SJCRH30 (cell line): Measurements from ENCODE around the gene IQSEC1. TPM values are rescaled to one million over a fixed set of nuclear protein-coding genes. Genes with fewer than 3 reads are reported as not detected.

Source experiments
- DNase-seq, 2 experiments: peaks; one replicate each; pipeline ENCODE4 v3.0.0-alpha.2; 2015 to 2020
- H3K27ac ChIP-seq: fragments of 250-450 bp; sonication (Bioruptor Pico); 2 replicates; pipeline ENCODE4 v1.5.1; 2020; ENCODE audit warnings: mild to moderate bottlenecking, moderate library complexity
- H3K27me3 ChIP-seq: fragments of 250-450 bp; sonication (Bioruptor Pico); 2 replicates; pipeline ENCODE4 v1.5.1; 2020; ENCODE audit warnings: mild to moderate bottlenecking, moderate library complexity
- H3K36me3 ChIP-seq: fragments of 250-450 bp; sonication (Bioruptor Pico); 2 replicates; pipeline ENCODE4 v1.5.1; 2020; ENCODE audit warnings: mild to moderate bottlenecking, moderate library complexity
- H3K4me1 ChIP-seq: fragments of 250-450 bp; sonication (Bioruptor Pico); 2 replicates; pipeline ENCODE4 v1.5.1; 2020; ENCODE audit warnings: mild to moderate bottlenecking, moderate library complexity
- H3K4me3 ChIP-seq: fragments of 250-450 bp; sonication (Bioruptor Pico); 2 replicates; pipeline ENCODE4 v1.5.1; 2020; ENCODE audit warnings: mild to moderate bottlenecking, moderate library complexity
- H3K9me3 ChIP-seq: fragments of 250-450 bp; sonication (Bioruptor Pico); replicated peaks from 2 replicates; pipeline ENCODE4 v1.5.1; 2020; ENCODE audit warnings: mild to moderate bottlenecking, moderate library complexity
- total RNA-seq: library from RNA; depleted of rRNA; stranded (reverse); fragments of >200 nt; shearing (Covaris generic); gene quantifications from 2 replicates; pipeline ENCODE4 v1.2.3, GENCODE V29; 2014

IQSEC1 gene
- total RNA-seq, 1 experiment from 2014 or later: 5.7 TPM

- peaks cover 46% of the 10 kb centered on the region for H3K27me3 ChIP-seq
- H3K4me1 ChIP-seq: peaks cover 11% of the 10 kb centered on the region
- no peaks in the 10 kb centered on the region for H3K9me3 ChIP-seq
- H3K36me3 ChIP-seq: no peaks in the 10 kb centered on the region
- H3K27ac ChIP-seq: no peak overlapping the region
- peak; percentile 77 to 88 for DNase-seq
- no peak overlapping the region for H3K4me3 ChIP-seq
Observed at GRCh38 chr3:13057282-13058040, 15.8 kb downstream of the IQSEC1 start.

- no peak for DNase-seq
- H3K4me1 ChIP-seq: peaks cover 11% of the 10 kb centered on the region
- H3K27me3 ChIP-seq: peaks cover 36% of the 10 kb centered on the region
- no peaks in the 10 kb centered on the region for H3K36me3 ChIP-seq
- no peaks in the 10 kb centered on the region for H3K9me3 ChIP-seq
- H3K4me3 ChIP-seq: no peak overlapping the region
- no peak overlapping the region for H3K27ac ChIP-seq
Observed at GRCh38 chr3:13055634-13056033, 17.6 kb downstream of the IQSEC1 start.

GRCh38 chr3:13054341-13055285, 18.6 kb downstream of the IQSEC1 start:
- peak in 1 of 2 experiments; percentile 19 for DNase-seq
- Histone ChIP-seq H3K4me1 (peaks cover 11% of the 10 kb centered on the region), H3K27me3 (peaks cover 28% of the 10 kb centered on the region), H3K4me3 (no peak overlapping the region), H3K9me3 (no peaks in the 10 kb centered on the region), H3K27ac (no peak overlapping the region), H3K36me3 (no peaks in the 10 kb centered on the region)

GRCh38 chr3:13053893-13054292, 19.3 kb downstream of the IQSEC1 start:
- Histone ChIP-seq H3K27ac (no peak overlapping the region), H3K36me3 (no peaks in the 10 kb centered on the region)
- DNase-seq: no peak

GRCh38 chr3:13053420-13053819, 19.8 kb downstream of the IQSEC1 start:
- peak; percentile 43 to 50 for DNase-seq
- Histone ChIP-seq H3K4me3 (no peak overlapping the region), H3K27ac (no peak overlapping the region), H3K27me3 (peaks cover 31% of the 10 kb centered on the region), H3K36me3 (no peaks in the 10 kb centered on the region), H3K9me3 (no peaks in the 10 kb centered on the region), H3K4me1 (peaks cover 11% of the 10 kb centered on the region)

More at GRCh38 chr3:13053893-13054292, 19.3 kb downstream of the IQSEC1 start:
- H3K4me1 ChIP-seq: peaks cover 11% of the 10 kb centered on the region
- H3K4me3 ChIP-seq: no peak overlapping the region
- H3K27me3 ChIP-seq: peaks cover 28% of the 10 kb centered on the region
- H3K9me3 ChIP-seq: no peaks in the 10 kb centered on the region

- H3K9me3 ChIP-seq: no peaks in the 10 kb centered on the region
- H3K27me3 ChIP-seq: peaks cover 41% of the 10 kb centered on the region
- H3K4me1 ChIP-seq: peaks cover 7% of the 10 kb centered on the region
- H3K4me3 ChIP-seq: no peak overlapping the region
- no peak overlapping the region for H3K27ac ChIP-seq
- DNase-seq: no peak
- no peaks in the 10 kb centered on the region for H3K36me3 ChIP-seq
Observed at GRCh38 chr3:13052191-13052820, 20.9 kb downstream of the IQSEC1 start.

- peaks cover 7% of the 10 kb centered on the region for H3K4me1 ChIP-seq
- DNase-seq: no peak
- no peaks in the 10 kb centered on the region for H3K36me3 ChIP-seq
- H3K27ac ChIP-seq: no peak overlapping the region
- no peaks in the 10 kb centered on the region for H3K9me3 ChIP-seq
- H3K4me3 ChIP-seq: no peak overlapping the region
- peaks cover 47% of the 10 kb centered on the region for H3K27me3 ChIP-seq
Observed at GRCh38 chr3:13051581-13051980, 21.6 kb downstream of the IQSEC1 start.

GRCh38 chr3:13051066-13051465, 22.2 kb downstream of the IQSEC1 start:
- Histone ChIP-seq H3K4me3 (no peak overlapping the region), H3K9me3 (no peaks in the 10 kb centered on the region), H3K36me3 (no peaks in the 10 kb centered on the region), H3K27me3 (peaks cover 52% of the 10 kb centered on the region), H3K4me1 (peaks cover 7% of the 10 kb centered on the region), H3K27ac (no peak overlapping the region)
- no peak for DNase-seq

GRCh38 chr3:13050446-13050845, 22.8 kb downstream of the IQSEC1 start:
- H3K27me3 ChIP-seq: peaks cover 57% of the 10 kb centered on the region
- H3K4me1 ChIP-seq: peaks cover 7% of the 10 kb centered on the region
- H3K9me3 ChIP-seq: no peaks in the 10 kb centered on the region
- no peak overlapping the region for H3K4me3 ChIP-seq
- DNase-seq: no peak
- no peak overlapping the region for H3K27ac ChIP-seq
- no peaks in the 10 kb centered on the region for H3K36me3 ChIP-seq

GRCh38 chr3:13049400-13049799, 23.8 kb downstream of the IQSEC1 start:
- no peak for DNase-seq
- H3K9me3 ChIP-seq: no peaks in the 10 kb centered on the region
- H3K4me3 ChIP-seq: no peak overlapping the region
- H3K27me3 ChIP-seq: peaks cover 58% of the 10 kb centered on the region
- H3K36me3 ChIP-seq: no peaks in the 10 kb centered on the region
- peaks cover 7% of the 10 kb centered on the region for H3K4me1 ChIP-seq
- H3K27ac ChIP-seq: no peak overlapping the region

GRCh38 chr3:13047296-13048165, 25.7 kb downstream of the IQSEC1 start:
- H3K4me3 ChIP-seq: no peak overlapping the region
- no peak overlapping the region for H3K27ac ChIP-seq
- H3K4me1 ChIP-seq: no peaks in the 10 kb centered on the region
- DNase-seq: no peak
- peaks cover 60% of the 10 kb centered on the region for H3K27me3 ChIP-seq
- no peaks in the 10 kb centered on the region for H3K36me3 ChIP-seq
- no peaks in the 10 kb centered on the region for H3K9me3 ChIP-seq

- Histone ChIP-seq H3K27ac (no peak overlapping the region), H3K9me3 (no peaks in the 10 kb centered on the region)
Observed at GRCh38 chr3:13046569-13047274, 26.5 kb downstream of the IQSEC1 start.

GRCh38 chr3:13045904-13046568, 27.2 kb downstream of the IQSEC1 start:
- Histone ChIP-seq H3K4me3 (no peak overlapping the region), H3K27ac (no peak overlapping the region), H3K27me3 (peaks cover 70% of the 10 kb centered on the region), H3K4me1 (no peaks in the 10 kb centered on the region), H3K9me3 (no peaks in the 10 kb centered on the region), H3K36me3 (no peaks in the 10 kb centered on the region)
- DNase-seq: no peak

More at GRCh38 chr3:13046569-13047274, 26.5 kb downstream of the IQSEC1 start:
- Histone ChIP-seq H3K36me3 (no peaks in the 10 kb centered on the region), H3K4me1 (no peaks in the 10 kb centered on the region), H3K27me3 (peaks cover 63% of the 10 kb centered on the region), H3K4me3 (no peak overlapping the region)
- DNase-seq: no peak
